ENCODE data around the gene RHOU.

The RHOU gene

DNA sequence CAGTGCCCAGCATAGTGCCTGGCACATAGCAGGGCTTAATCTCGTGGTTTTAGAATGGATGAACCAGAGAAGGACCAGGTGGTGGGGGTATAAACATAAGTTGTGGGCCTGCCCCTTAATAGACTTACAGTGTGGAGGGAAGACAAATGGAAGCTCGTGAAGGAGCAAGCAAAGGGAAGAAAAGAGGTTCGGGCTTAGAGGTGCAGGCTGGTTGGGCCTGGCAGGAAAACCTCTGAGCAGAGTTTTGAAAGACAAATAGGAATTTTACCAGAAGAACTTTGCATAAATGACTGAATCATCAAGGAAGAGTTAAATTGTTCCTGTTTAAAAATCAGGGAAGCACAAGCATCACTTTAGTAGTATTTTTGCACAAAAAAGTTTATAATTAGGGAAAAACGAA lies 4.5 kb downstream of the RHOU start:
- DNase-seq = no peak

DNA sequence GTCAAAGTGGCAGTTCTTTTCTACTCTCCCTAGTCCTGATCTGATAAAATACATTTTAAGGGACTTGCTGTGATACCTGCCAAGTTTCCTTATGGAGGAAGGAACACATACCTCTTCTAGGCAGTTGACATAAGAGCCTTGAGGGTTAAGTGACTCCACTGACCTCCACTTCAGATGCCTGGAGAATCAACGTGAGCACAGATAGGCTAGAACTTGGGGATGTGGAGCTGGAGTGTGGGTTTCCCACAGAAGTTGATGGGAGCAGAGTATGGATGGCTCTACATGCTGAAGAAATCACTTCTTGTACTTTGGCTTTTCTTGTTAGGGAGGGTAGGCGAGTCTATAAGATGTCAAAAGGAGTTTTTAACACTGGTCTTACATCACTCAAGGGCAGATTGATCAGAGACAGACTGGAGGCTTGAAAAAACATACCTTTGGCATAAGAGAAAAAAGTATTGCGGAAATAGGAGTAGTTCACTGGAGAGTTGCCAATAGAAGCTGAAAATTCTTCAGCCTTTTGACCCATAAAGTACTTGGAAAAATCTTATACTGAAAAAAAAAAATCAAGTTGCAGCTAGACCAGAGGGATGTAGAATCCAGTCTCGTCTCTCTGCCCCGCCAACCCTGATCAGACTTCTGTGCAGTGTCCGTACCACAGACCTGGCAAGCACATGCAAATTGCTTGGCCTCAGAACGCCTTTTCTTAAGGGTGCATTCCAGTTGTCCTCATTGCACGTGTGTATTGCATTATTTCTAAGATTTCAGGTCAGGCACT lies 5.5 kb downstream of the RHOU start:
- no peak for DNase-seq

DNA sequence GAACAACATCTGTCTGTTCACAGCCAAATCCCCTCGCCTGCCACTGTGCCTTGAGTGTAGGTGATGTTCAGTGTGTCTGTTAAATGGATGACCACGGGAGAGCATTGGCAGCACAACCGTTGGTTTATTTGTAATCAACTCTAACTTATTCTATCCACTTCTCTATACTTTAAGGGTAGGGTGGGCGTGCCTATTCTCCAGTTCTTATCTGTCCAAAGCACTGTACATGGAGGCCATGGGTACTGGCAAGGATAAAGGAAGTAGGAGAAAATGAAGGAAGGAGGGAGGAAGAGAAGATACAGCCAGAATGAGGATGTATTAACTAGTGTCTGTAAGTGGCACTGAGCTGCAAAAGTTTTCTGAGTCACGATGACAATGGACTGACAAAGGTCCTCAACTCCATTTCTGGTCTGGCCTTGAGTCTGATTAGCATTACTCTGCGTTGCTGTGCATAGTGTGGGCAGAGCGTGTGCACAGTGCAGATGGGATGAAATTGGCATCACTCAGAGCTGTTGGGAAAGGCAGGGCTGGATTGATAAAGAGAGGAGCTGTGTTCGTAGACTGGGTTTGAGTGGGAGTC lies 7.1 kb downstream of the RHOU start:
- DNase-seq = no peak

DNA sequence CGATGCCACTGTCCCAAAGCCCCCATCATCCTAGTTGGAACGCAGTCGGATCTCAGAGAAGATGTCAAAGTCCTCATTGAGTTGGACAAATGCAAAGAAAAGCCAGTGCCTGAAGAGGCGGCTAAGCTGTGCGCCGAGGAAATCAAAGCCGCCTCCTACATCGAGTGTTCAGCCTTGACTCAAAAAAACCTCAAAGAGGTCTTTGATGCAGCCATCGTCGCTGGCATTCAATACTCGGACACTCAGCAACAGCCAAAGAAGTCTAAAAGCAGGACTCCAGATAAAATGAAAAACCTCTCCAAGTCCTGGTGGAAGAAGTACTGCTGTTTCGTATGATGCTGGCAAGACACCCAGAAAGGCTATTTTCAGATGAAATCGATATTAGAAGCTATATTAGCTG lies 8.1 kb downstream of the RHOU start:
- no peak for DNase-seq

DNA sequence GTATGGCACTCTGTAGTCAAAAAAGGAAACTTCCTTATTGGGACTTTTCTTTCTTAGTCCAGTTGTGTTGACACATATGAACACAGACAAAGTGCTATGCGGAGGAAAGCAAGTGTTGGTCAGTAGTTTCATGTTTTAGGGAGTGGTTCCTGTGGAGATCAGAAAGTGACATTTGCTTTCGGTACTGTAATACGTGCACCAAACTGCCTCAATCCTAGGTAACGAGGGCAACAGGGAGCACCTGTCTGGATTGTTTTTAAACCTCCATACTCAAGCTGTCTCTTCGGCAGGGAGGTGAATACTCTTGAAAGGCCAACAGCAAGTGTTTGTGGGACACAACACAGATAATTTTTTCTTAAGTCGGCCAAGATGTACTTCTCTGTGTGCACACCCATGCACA lies 9.1 kb downstream of the RHOU start:
- no peak for DNase-seq

DNA sequence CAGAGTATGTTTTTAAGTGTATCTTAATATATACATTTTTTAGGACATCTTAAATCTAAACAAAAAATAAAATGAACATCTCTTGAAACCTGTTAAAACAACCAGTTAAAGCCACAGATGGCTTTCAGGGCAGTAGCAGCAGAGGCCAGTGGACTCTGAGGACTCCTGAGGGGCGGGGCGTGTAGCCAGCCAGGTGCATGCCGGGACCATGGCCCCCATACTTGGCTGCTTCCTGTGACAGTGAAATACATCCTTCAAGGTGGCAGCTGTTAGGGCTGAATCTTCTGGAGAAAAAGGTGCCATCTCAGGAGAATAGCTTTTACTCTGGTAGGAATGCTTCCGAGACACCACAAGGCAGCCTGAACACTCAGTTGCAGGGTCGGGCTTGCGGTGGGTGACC lies 9.6 kb downstream of the RHOU start:
- DNase-seq = no peak

DNA sequence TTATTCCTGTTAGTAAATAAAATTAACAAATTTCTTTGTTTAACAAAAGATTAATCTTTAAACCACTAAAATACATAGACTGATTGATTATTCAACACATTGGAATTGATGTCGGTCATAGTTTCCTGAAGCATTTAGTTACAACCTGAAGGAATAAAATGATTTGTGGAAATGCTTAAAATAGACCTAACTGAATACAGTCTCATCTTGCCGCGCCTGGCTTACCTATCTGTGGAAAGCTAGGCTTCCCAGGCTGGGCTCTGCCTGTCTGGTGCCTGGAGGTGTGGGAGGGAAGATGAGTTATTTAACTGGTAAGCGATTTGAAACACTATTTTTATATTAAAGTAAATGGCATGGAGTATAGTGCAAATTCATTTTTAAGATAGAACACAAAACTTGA lies 10.2 kb downstream of the RHOU start:
- DNase-seq = no peak

DNA sequence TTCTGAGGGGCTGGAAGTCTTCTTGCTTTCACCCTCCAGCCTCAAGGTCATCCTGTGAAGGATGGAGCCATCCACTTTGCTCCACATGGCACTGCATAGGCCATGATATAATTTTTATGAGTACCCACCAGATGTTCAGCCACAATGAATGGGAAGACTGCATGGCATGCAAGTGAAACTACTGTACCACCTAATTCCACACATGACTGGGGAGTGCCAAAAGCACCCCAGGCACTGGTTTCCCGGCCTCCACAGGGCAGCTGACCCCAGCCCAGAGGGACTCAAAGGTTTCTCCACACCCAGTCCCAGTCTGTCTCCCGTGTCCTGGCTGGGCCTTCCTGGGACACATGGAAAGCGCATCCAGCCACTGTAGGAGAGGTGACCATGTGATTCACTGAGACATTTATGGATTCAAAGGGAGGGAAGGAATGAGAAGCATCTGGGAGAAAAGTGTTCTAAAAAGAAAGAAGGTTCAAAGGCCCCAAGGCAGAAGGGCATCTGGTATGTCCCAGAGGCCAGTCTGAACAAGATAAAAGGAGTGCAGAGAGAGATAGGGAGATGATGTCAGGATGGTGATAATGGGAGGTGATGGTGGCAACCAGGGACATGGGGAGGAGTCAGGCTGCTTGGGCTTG lies 12.1 kb downstream of the RHOU start:
- no peak for DNase-seq

DNA sequence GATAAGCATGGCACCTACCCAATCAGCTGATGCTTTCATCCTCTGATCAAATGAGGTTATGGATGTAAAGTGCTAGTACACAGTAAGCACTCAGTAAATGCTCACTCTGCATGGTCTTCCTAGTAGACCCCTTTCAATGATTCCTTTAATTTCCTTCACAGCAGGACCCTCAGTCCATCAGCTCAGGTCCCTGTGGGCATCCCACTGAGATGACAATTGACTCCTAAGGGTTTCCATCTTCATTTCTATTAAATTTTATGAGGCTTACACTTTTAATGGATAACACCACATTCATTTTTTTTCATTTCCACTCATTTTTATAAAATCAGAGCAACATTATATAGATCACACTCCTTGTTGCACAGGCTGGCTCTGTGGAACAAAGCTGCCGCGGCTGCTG lies 12.8 kb downstream of the RHOU start:
- no peak for DNase-seq

DNA sequence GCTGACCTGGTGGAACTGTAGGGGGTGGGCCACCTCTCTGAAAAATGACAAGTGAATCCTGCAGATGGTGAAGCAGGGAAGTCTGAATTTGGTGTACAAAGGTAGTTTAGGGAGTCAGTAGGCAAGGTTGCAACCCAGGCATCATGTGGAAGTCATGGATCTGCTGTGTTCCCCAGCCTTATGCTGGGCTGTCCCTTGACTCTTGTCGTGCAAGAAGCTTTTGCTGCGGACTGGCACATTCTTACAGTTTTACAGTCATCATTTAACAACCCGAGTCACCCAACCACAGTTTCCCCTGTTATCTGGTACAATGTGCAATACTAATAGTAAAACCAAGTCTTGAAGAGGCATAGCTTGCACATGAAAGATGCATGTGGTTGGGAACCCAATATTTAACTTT lies 13.2 kb downstream of the RHOU start:
- no peak for DNase-seq

DNA sequence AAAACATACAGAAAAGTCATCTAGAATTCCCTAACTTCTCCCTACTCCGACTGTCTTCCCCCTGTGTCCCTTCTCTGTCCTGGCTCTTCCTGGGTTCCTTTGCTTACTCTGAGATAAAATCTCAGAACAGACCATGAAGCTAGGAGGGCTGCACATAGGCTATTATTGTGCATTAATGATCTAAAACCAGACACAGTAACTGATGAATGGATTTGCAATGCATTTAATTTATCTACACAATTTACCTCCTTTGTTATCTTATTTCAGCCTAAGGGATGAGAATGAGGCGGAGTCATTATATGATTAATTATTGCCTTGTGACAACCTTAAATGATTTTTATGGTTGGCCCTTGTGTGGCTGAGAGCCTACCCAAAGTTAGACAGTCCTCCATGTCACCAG lies 14.5 kb downstream of the RHOU start:
- no peak for DNase-seq

DNA sequence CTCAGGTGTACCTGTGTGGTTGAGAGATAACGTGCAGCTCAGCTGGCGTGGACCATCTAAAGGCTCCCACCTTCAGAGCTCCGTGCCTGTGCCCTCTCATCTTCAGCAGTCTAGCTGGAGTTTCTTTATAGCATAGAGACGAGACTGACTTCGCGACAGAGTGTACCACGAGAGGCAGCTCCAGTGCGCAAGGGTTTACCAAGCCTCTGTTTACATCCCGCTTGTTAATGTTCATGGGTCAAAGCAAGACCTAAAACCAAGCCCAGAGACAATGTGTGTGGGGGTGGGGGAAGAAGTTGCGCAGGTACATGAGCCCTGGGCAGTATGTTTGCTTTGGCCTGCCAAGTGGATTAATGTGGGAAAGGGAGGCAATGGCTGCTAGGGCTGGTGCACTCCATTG lies 15.6 kb downstream of the RHOU start:
- DNase-seq = no peak

DNA sequence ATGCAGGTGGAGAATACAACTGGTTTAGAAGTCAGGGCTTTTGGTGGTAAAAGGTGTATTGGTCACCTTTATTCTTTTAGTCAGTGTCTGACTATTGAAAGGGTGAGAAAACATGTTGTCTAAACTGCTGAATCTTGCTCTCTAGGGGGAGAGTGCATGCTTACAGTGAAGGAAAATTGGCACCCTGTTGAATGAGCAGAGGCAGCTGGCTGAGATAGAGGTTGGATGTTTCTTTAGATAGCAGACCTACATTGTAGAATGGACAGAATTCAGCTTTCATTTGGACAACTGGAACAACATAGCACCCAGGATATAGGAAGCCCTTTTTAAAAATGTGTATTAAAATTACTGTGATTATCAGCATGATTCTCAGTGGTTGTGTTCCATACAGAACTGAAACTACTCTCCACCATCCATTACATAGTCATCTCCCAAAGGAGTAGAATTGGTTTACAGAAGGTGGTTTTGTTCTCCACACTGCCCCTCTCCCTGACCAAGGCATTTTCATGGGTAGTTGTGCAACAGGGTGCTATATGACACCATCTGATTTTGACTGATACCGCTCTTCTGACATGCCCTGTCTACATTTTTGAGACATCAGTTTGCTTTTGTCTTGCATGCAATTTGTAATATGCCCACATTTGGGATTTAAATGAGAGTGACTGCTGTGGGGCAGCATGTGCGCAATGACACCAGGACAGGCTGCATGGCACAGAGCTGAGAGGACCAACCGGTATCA lies 16.2 kb downstream of the RHOU start:
- no peak for DNase-seq

DNA sequence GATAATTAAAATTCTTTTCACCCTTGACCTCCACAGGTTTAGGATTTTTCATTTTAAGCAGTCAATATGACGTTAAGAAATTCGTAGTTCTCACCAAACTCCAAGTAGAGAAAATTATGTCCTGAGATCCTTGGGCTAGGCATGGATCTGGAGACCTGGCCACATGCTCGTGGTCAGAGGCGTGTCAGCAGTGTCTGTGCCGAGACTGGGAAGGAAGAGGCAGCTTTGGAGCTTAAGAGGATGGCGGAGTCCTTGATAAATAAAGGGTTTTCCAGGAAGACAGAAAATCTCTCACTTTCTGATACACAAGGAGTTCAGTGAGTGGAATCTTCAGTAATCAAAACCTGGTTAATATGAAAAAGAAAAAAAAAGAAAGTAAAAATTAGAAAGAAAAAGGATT lies 17.0 kb downstream of the RHOU start:
- no peak for DNase-seq

DNA sequence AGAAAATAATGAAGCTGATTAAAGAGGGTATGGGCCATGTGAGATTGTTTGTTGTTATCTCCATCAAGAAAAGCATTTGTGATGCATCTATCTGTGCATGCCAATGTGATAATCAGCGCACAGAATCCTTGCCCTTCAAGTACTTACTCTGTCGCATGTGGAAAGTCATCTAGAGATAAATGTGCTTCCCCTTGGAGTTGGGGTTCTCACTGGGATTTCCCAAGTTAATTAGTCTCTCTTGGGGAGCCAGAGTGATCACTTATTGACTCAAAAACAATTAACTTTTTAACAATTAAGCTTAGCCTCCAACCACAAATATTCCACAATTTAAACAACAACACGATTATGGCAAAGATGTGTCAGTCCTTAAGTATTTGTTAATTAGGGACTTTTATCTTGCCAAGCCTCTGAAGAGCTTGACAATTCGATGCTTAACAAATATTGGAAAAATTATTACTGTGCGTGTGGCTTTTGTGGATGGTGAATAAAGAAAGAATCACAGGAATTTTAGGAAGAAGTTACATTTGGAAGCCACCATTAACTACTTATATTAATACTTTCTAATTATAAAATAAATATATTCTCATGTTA lies 17.5 kb downstream of the RHOU start:
- no peak for DNase-seq

DNA sequence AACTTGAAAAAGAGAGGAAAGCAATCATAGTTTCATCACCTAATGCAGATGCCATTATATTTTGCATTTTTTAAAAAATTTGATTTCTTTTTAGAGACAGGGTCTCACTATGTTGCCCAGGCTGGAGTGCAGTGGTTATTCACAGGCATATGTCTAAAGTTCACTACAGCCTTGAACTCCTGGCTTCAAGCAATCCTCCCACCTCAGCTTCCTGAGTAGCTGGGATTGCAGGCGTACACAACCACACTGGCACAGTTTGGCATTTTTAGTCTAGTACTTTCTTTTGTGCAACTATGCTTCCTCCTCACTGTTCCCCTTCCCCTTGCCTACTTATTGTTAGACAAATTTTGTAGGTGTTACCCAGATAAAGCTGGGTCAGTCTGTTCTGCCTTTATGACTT lies 18.0 kb downstream of the RHOU start:
- DNase-seq = no peak

DNA sequence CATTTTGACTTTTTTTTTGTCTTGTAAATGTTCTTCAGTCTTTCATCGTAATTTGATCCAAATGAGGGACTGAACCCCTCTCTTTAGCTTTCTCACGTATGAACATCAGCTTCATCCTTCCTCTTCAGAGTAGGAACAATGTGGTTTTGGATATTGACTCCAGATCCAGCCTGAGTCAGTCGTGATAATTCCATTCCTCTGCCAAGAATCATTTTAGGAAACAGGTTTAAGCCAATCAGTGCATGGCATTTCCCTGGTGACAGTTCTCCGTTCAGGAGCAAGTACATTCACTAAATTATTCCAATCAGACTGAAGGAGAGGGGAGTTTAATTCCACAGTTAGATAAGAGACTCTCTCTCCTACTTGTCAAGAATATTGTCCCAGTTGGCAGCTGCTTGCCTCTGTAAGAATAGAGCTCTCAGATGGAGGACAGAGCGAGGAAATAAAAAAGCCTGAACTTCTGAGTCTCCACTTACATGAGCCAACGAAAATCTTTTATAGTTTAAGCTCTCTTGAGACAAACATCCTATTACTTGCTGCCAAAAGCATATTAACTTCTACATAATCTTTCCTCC lies 18.6 kb downstream of the RHOU start:
- DNase-seq = no peak

DNA sequence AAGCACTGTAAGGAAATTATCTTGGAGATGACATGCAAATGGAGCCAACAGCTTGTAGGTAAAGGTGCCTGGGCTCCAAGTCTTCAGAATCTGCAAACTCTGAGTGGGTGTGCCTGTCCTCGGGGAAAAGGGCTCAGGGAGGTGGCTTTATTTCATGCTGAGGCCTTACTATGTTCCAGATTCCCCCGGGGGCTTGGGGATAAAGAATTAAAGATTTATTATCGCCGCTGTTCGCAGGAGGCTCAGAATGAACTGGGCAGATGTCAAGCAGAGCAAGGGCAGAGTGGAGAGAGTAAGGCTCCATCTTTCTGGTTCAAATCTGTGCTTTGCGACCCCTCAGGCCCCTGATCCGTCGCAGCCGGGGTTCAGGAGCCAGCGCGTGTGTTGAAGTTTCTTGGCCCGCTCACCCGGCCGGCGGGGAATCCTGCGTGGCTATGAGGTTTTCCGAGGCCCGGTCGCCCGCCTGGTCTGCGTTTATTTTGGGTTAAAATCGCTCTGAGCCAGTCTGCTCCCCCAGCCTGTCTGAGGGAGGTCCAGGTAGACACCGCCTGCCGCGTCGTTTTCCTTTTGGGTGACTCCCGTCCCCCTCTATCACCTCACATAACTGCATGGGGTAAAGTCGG lies 19.5 kb downstream of the RHOU start:
- DNase-seq = no peak

DNA sequence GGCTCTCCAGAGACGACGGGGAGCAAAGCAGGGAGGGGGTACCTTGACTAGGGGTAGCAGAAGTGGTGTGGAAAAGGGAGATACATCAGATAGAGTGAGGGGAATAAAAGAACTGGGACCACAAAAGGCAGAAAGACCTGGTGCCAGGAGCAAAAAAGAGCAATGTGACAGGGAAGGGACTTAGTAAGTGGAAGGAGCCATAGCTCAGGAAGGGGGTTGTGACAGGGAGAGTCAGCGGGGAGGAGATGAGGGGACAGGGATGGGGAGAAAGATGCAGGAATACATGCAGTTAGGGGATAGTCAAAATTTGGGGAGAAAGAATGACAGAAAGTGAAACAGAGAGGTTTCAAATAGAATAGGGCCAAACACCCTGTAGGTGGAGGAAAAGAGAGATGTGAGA lies 20.5 kb downstream of the RHOU start:
- no peak for DNase-seq

DNA sequence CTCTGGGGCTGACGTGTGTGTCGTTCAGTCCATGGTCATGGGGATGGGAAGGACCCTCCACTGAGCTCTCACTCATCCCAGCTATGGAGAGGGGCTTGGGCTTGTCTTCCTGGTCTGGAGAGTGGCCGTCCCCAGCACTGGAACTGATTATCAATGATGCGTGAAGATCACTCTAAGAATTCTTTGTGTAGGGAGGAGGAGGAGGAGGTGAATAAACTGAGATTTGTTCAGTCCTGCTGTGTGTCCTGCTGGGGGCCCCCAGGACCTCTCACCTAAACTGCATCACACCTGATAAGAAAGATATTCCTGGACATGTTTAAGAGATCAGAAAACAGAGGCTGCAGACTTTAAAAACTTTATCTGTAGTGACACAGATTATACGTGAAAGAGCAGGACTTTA lies 21.2 kb downstream of the RHOU start:
- no peak for DNase-seq

DNA sequence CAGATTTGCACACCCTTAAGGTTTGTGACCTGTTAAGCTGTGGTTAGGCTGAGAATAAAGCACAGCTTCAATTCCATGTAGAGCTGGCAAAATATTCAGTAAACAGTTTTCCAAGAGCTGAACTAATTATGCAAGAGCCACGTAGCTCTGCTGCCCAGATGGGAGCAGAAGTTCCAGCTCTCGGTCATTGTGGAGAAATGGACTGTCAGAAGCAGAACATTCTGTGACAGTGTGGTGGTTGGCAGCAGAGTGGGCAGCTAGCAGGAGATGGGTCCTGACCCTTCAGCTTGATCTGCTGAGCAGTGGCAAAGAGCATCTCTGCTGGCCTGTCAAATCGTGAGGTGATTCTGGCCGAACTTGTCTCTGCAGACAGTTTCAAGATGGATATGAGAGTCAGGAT lies 23.2 kb downstream of the RHOU start:
- DNase-seq = no peak

DNA sequence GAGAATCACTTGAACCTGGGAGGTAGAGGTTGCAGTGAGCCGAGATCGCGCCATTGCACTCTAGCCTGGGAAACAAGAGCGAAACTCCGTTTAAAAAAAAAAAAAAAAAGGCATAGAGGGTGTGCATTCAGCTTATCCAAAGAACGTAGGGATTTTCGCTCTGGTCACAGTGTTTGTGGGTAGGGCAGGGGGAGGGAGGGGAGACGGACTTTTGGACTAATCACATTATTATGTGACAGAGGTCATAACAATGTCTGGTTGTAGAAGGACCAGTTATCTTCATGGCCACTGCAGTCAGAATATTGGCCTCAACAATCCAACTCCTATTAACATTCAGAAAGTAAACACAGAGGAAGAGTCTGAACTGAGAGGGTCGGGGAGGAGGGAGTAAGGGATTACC lies 25.7 kb downstream of the RHOU start:
- no peak for DNase-seq

DNA sequence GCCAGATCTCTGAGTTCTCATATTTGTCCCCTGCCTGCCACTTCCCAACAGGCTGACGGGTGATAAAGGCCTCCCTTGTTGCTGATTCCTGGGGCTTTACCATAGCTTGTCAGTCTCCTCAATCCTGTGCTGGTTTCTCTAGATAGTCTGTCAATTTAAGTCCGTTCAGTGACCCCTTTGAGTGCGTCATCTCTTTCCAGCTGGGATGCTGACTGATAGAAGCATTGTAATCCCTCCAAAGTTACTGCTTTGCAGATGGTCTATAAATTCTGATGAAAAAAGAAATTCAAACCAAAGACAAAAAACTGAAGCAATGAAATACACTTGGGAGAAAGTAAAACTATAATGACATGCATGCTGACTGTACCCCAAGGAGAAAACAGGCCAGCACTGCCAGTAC lies 28.3 kb downstream of the RHOU start:
- no peak for DNase-seq
